Measurements from ENCODE around the gene NUDT1. TPM values are rescaled to one million over a fixed set of nuclear protein-coding genes. Genes with fewer than 3 reads are reported as not detected.

NUDT1 gene
- total and polyA plus RNA-seq, 2 donors (not counting 3 experiments of a cell fraction or from before 2014, with no cell fraction given): 23.9 to 25.9 TPM

GRCh38 chr7:2220030-2220429 lies 22.0 kb upstream of the NUDT1 start:
- Histone ChIP-seq H3K4me1 (ENCODE audit: control insufficient read depth, extremely low read depth, insufficient read depth, low read length) (no peaks in the 10 kb centered on the region), H3K27me3 (ENCODE audit: control insufficient read depth in 2 of 2, insufficient read depth in 2 of 2, low read length in 2 of 2) (no peaks in the 10 kb centered on the region), H3K4me3 (replicated peaks in 1 of 3; ENCODE audit: insufficient read depth in 1 of 3, low read depth in 1 of 3, low read length in 3 of 3) (no peak overlapping the region), H2AFZ (ENCODE audit: low read depth, low read length) (no peak overlapping the region), H3K27ac (ENCODE audit: insufficient read depth, low read depth, low read length) (no peak overlapping the region), H3K9me1 (replicated peaks; ENCODE audit: control insufficient read depth, extremely low read depth, insufficient read depth, low read length) (no peaks in the 10 kb centered on the region), H3K36me3 (ENCODE audit: control insufficient read depth in 2 of 2, extremely low read depth in 1 of 2, insufficient read depth in 2 of 2, low read length in 2 of 2) (peaks cover 8 to 46% of the 10 kb centered on the region in 2 experiments), H4K20me1 (replicated peaks; ENCODE audit: control insufficient read depth, extremely low read depth, insufficient read depth, low read length) (no peaks in the 10 kb centered on the region), H3K9ac (replicated peaks; ENCODE audit: extremely low read depth, insufficient read depth, low read length) (no peak overlapping the region), H3K9me3 (replicated peaks; ENCODE audit: control insufficient read depth, insufficient read depth, low read length) (no peaks in the 10 kb centered on the region), H3K4me2 (ENCODE audit: insufficient read depth, low read length) (no peak overlapping the region), H3K79me2 (ENCODE audit: control insufficient read depth, insufficient read depth, low read length) (no peaks in the 10 kb centered on the region)
- TF ChIP-seq FOS (IDR thresholded peaks at IDR 0.05; ENCODE audit: borderline replicate concordance, insufficient read depth, low read length): no peak
- TF ChIP-seq MAX (IDR thresholded peaks at IDR 0.05; ENCODE audit: insufficient read depth, insufficient read length): no peak
- TF ChIP-seq POLR2AphosphoS5 (IDR thresholded peaks at IDR 0.05; ENCODE audit: insufficient read depth, low read depth, low read length): no peak
- TF ChIP-seq GATA2 (IDR thresholded peaks at IDR 0.05; ENCODE audit: insufficient read depth, insufficient read length, low read depth, low read length): no peak
- no peak for TF ChIP-seq JUN (IDR thresholded peaks at IDR 0.05; ENCODE audit: borderline replicate concordance, insufficient read depth, insufficient read length, low read depth)
- TF ChIP-seq MYC (IDR thresholded peaks at IDR 0.05; ENCODE audit: low read depth, low read length): no peak
- no peak for TF ChIP-seq POLR2A (IDR thresholded peaks at IDR 0.05; ENCODE audit: low read depth, low read length)
- TF ChIP-seq EZH2 (IDR thresholded peaks at IDR 0.05; ENCODE audit: borderline replicate concordance, low read depth, low read length, severe bottlenecking): no peak
- TF ChIP-seq CTCF (IDR thresholded peaks at IDR 0.05; ENCODE audit: extremely low read depth in 1 of 2, insufficient read depth in 1 of 2, low read depth in 1 of 2, low read length in 2 of 2): no peak
- no peak for FAIRE-seq
- dilution Hi-C loops (cut with MboI; ENCODE audit: extremely low pct_ligation_motif_present, low sequenced_read_pairs) (no loop called here), intact Hi-C loops (cut with micrococcal nuclease) (no loop called here)
- DNase-seq (ENCODE audit: low read depth, low spot score): no peak
- CTCF ChIA-PET: interaction anchor here (0.7 kb wide), 1 partner anchor 128 kb away, joined by 3 read pairs; no protein-coding TSS in a partner anchor
- BruUV-seq (replicated peaks): no TSS peak
- POLR2A ChIA-PET: no interaction called here

Data from endothelial cell of umbilical vein (primary cell).